Breast epithelium (tissue), 3 donors: ENCODE results near the gene ATG3.

Experiments used
- POLR2A ChIP-seq: fragments of 450-650 bp; IDR thresholded peaks from one replicate; pipeline ENCODE4 v1.6.1; 2016; ENCODE audit warnings: antibody characterized with exemption, mild to moderate bottlenecking, moderate library complexity
- POLR2AphosphoS5 ChIP-seq, 3 donors: sonication (generic); formaldehyde crosslinking; IDR thresholded peaks; one replicate each; pipeline ENCODE4 v1.6.1; 2017; ENCODE audit warnings: antibody characterized with exemption in 3 of 3
- TF ChIP-seq, protein P1 (sequence below), 3 donors: fragments of 450-650 bp; IDR thresholded peaks; one replicate each; pipeline ENCODE4 v1.5.1; 2016 to 2017; ENCODE audit warnings: antibody characterized with exemption in 3 of 3, mild to moderate bottlenecking in 3 of 3, moderate library complexity in 3 of 3

DNA sequence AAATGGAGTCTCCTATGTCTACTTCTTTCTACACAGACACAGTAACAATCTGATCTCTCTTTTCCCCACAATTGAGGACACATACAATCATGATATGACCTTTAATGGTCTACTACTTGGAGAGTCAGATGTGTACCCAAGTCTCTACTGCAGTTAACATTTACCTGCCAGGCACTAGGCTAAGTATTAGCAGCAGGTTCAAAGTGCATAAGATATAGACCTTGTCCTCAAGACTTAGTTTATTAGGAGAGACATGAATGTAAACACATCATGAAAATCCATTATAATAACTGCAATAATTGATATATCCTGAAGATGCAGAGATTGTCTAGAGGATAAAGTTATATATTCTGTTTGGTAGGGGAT is 3.2 kb upstream of the ATG3 start:
- no peak for TF ChIP-seq POLR2A
- TF ChIP-seq, protein P1, sequence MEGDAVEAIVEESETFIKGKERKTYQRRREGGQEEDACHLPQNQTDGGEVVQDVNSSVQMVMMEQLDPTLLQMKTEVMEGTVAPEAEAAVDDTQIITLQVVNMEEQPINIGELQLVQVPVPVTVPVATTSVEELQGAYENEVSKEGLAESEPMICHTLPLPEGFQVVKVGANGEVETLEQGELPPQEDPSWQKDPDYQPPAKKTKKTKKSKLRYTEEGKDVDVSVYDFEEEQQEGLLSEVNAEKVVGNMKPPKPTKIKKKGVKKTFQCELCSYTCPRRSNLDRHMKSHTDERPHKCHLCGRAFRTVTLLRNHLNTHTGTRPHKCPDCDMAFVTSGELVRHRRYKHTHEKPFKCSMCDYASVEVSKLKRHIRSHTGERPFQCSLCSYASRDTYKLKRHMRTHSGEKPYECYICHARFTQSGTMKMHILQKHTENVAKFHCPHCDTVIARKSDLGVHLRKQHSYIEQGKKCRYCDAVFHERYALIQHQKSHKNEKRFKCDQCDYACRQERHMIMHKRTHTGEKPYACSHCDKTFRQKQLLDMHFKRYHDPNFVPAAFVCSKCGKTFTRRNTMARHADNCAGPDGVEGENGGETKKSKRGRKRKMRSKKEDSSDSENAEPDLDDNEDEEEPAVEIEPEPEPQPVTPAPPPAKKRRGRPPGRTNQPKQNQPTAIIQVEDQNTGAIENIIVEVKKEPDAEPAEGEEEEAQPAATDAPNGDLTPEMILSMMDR (IDR thresholded peaks at IDR 0.05): no peak
- TF ChIP-seq POLR2AphosphoS5 (IDR thresholded peaks at IDR 0.05): no peak
